ENCODE data around the gene COPB1. TPM values are rescaled to one million over a fixed set of nuclear protein-coding genes. Genes with fewer than 3 reads are reported as not detected.

Gene COPB1
- total and polyA plus RNA-seq, 9 of the 15 experiments (the other 6 are each of a cell fraction or from before 2014, with no cell fraction given): 64.7 to 188 (median 91.6) TPM

DNA sequence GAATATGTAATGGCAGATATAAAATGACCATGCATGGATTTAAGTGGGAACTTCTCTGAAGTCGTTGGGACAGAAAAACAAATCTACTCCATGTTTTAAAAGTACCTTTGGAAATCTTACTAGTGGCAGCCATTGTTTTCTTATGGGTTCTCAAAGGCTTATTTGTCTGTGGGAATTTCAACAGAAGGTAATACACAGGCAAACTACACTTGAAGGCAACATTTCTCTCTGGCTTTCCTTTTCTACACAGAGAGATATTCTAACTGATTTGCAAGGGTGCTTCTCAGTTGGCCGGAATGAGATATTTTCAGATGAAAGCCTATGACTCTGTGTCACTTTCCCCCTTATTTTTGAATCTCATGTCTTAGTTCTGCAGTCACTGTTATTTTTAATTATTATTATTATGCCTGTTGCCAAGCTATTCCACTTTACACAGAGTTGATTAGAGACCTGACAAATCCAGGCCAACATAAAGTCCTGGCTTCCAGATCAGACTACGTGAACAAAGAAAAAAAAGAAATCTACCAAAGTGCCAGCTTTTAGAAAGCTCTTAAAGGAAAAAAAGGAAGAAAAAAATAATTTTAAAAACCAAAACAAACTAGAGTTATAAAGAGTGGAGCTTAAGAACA lies 39.4 kb upstream of the COPB1 start:
- POLR2A ChIA-PET: no interaction called here
- no peak overlapping the region for H3K4me2 ChIP-seq (ENCODE audit: insufficient read depth, low read length)
- peaks cover 2% of the 10 kb centered on the region; the same call in 1 of the 3 replicates for H3K79me2 ChIP-seq (ENCODE audit: control insufficient read depth, insufficient read depth, low read length)
- no peaks in the 10 kb centered on the region for H3K9me3 ChIP-seq (replicated peaks; ENCODE audit: control insufficient read depth, insufficient read depth, low read depth, low read length)
- H3K27ac ChIP-seq (ENCODE audit: extremely low read depth, low read depth, low read length): no peak overlapping the region
- ATAC-seq: no peak
- WGBS (ENCODE audit: insufficient coverage, low coverage, missing lambda C conversion rate): 83% methylated on average over 3 of the region's 3 CpGs
- H3K4me3 ChIP-seq: no peak overlapping the region
- H2AFZ ChIP-seq (ENCODE audit: low read depth, low read length): no peak overlapping the region
- CTCF ChIA-PET (ENCODE audit: low intra/inter-chr PET ratio): interaction anchor here (0.6 kb wide), 1 partner anchor 110 kb away, joined by 4 read pairs; no protein-coding TSS in a partner anchor
- H3K4me1 ChIP-seq (replicated peaks in 1 of 2; ENCODE audit: control insufficient read depth in 2 of 2, insufficient read depth in 2 of 2, low read length in 2 of 2): peaks cover 0 to 7% of the 10 kb centered on the region in 2 experiments; a peak in 3 of 5 replicates
- no peak for TF ChIP-seq SRSF7 (optimal IDR thresholded peaks at IDR 0.05; ENCODE audit: low read depth, low read length)
- TF ChIP-seq, protein P1, sequence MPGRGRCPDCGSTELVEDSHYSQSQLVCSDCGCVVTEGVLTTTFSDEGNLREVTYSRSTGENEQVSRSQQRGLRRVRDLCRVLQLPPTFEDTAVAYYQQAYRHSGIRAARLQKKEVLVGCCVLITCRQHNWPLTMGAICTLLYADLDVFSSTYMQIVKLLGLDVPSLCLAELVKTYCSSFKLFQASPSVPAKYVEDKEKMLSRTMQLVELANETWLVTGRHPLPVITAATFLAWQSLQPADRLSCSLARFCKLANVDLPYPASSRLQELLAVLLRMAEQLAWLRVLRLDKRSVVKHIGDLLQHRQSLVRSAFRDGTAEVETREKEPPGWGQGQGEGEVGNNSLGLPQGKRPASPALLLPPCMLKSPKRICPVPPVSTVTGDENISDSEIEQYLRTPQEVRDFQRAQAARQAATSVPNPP (IDR thresholded peaks at IDR 0.05; ENCODE audit: borderline replicate concordance, insufficient read depth, insufficient read length): no peak
- no TSS peak for BruUV-seq (replicated peaks)
- no peak for DNase-seq (ENCODE audit: extremely low read depth in 1 of 4, low spot score in 3 of 4)
- H3K36me3 ChIP-seq (ENCODE audit: control insufficient read depth, insufficient read depth, low read length): peaks cover 5% of the 10 kb centered on the region; the same call in 2 of the 3 replicates
- in situ Hi-C loops (cut with MboI) (no loop called here), intact Hi-C loops (cut with micrococcal nuclease) (loop anchor here (5.0 kb wide), 3 partner anchors 103 to 248 kb away; partner anchors contain the start of gene PDE3B)
- no peak overlapping the region for H3K9ac ChIP-seq (ENCODE audit: insufficient read depth in 1 of 2, low read depth in 2 of 2, low read length in 2 of 2)
- no peaks in the 10 kb centered on the region for H4K20me1 ChIP-seq (replicated peaks; ENCODE audit: control insufficient read depth, insufficient read depth, low read length)
- FAIRE-seq: no peak
- no peaks in the 10 kb centered on the region for H3K27me3 ChIP-seq (ENCODE audit: control insufficient read depth in 2 of 2, insufficient read depth in 2 of 2, low read length in 2 of 2)
- no peaks in the 10 kb centered on the region for H3K9me1 ChIP-seq (ENCODE audit: control insufficient read depth, insufficient read depth, low read length)

All from K562 (cell line).